ENCODE measurements around the gene C1orf210.

Gene C1orf210

DNA sequence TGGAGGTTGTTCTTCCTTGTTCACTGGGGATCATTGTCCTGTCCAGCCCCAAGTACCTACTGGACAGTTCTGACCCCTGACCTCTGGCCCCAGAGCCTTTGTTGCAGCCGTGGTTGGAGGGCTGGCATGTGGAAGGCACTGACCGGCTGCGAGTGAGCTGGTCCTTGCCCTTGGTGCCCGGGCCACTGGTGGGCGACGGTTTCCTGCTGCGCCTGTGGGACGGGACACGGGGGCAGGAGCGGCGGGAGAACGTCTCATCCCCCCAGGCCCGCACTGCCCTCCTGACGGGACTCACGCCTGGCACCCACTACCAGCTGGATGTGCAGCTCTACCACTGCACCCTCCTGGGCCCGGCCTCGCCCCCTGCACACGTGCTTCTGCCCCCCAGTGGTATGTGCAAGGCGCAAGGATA is 26.8 kb upstream of the C1orf210 start:
- H3K4me3 ChIP-seq (ENCODE audit: low read depth, low read length), result no peak overlapping the region

DNA sequence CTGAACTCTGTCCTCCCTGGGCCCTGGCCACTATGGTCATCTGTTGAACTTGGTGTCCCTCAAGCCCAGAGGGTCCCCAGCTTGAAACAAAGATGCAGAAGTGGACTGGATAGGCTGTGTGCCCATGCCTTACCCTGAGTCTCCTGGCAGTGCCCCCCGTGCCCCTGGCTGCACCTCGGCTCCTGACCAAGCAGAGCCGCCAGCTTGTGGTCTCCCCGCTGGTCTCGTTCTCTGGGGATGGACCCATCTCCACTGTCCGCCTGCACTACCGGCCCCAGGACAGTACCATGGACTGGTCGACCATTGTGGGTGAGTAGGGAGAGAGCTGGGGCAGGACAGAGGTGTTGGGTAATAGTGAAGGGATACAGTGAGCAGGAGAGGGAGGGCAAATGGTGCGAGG is 26.1 kb upstream of the C1orf210 start:
- TF ChIP-seq, protein P1, sequence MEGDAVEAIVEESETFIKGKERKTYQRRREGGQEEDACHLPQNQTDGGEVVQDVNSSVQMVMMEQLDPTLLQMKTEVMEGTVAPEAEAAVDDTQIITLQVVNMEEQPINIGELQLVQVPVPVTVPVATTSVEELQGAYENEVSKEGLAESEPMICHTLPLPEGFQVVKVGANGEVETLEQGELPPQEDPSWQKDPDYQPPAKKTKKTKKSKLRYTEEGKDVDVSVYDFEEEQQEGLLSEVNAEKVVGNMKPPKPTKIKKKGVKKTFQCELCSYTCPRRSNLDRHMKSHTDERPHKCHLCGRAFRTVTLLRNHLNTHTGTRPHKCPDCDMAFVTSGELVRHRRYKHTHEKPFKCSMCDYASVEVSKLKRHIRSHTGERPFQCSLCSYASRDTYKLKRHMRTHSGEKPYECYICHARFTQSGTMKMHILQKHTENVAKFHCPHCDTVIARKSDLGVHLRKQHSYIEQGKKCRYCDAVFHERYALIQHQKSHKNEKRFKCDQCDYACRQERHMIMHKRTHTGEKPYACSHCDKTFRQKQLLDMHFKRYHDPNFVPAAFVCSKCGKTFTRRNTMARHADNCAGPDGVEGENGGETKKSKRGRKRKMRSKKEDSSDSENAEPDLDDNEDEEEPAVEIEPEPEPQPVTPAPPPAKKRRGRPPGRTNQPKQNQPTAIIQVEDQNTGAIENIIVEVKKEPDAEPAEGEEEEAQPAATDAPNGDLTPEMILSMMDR (IDR thresholded peaks at IDR 0.05; ENCODE audit: low read depth, low read length), result no peak
- H3K4me3 ChIP-seq (ENCODE audit: low read depth, low read length), result no peak overlapping the region

More for the DNA sequence above, 26.8 kb upstream of the C1orf210 start:
- TF ChIP-seq, protein P1 (IDR thresholded peaks at IDR 0.05; ENCODE audit: low read depth, low read length), result no peak

DNA sequence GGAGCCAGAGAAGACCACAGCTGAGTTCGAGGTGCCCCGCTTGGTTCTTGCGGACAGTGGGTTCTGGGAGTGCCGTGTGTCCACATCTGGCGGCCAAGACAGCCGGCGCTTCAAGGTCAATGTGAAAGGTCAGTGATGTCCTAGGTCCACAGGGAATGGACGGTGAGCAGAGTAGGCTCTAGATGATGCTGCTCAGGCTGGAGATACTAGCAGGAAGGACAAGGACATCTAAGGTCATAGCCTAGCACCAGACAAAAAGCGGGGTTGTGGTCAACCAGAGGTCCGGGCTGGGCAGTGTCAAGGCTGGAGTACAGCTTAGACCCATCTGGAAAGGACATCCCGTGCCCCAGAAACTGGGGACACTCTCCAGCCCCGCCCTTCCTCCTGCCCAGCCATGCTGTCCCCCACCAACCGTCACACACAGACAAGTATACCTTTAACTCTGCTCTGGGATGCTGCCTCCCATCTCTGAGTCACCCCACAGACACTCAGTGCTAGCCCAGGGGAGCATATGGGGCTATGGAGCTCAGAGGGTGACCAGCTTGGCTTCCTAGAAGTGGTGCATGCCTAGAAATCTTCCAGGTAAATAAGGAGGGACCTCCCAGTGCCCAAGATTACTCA is 24.1 kb upstream of the C1orf210 start:
- H3K4me3 ChIP-seq (ENCODE audit: low read depth, low read length), result no peak overlapping the region
- TF ChIP-seq, protein P1 (IDR thresholded peaks at IDR 0.05; ENCODE audit: low read depth, low read length), result no peak

DNA sequence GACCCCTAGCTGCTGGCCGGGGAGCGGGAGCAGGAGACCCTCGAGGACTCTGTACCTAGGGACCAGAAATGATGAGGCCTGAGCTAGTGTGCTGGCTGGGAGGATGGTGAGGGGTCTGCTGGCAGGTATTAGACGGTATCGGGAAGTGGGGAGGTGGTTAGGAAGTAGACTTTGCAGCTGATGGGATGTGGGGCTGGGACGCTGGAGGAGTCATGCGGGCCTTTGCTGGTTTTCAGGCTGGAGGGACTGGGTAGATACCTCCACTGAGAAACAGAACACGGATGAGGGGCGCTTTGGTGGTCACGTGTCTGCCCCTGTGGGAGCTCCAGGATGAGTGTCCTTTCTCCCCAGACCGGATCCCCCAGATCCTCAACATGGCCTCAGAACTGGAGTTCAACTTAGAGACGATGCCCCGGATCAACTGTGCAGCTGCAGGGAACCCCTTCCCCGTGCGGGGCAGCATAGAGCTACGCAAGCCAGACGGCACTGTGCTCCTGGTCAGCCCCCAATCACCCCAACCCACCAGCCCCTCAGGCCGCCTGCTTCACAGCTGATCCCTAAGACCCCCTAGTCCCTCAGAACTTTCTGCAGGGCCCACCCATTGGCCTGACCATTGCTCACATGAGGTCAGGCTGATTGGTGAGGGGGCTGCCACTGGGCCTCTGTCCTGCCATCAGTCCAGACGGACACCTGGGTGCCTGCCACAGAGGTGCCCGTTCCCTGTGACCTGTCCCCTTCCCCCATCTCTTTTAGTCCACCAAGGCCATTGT is 23.4 kb upstream of the C1orf210 start:
- TF ChIP-seq, protein P1 (IDR thresholded peaks at IDR 0.05; ENCODE audit: low read depth, low read length), result no peak
- no peak overlapping the region for H3K4me3 ChIP-seq (ENCODE audit: low read depth, low read length)

DNA sequence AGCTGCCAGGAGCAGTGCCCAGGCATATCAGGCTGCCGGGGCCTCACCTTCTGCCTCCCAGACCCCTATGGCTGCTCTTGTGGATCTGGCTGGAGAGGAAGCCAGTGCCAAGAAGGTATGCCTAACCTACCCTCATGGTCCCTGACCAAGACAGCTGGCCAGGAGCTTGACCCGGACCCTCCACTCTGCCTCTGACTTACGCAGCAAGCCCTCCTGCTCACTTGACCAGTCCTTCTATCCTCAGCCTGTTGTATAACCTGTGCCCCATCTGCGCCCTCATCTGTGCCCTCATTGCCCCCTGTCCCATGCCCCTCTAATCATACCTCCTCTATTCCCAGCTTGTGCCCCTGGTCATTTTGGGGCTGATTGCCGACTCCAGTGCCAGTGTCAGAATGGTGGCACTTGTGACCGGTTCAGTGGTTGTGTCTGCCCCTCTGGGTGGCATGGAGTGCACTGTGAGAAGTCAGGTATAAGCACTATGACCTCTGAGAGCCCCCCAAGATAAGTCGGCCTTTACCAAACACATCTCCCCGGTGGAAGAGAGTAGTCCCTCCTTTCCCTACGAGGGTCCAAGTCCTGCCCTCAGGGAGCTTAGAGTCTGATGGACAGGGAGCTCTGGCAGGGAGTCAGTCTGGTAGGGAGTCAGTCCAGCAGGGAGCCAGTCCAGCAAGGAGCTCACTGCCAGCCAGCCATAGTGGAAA is 22.2 kb upstream of the C1orf210 start:
- no peak overlapping the region for H3K4me3 ChIP-seq (ENCODE audit: low read depth, low read length)

DNA sequence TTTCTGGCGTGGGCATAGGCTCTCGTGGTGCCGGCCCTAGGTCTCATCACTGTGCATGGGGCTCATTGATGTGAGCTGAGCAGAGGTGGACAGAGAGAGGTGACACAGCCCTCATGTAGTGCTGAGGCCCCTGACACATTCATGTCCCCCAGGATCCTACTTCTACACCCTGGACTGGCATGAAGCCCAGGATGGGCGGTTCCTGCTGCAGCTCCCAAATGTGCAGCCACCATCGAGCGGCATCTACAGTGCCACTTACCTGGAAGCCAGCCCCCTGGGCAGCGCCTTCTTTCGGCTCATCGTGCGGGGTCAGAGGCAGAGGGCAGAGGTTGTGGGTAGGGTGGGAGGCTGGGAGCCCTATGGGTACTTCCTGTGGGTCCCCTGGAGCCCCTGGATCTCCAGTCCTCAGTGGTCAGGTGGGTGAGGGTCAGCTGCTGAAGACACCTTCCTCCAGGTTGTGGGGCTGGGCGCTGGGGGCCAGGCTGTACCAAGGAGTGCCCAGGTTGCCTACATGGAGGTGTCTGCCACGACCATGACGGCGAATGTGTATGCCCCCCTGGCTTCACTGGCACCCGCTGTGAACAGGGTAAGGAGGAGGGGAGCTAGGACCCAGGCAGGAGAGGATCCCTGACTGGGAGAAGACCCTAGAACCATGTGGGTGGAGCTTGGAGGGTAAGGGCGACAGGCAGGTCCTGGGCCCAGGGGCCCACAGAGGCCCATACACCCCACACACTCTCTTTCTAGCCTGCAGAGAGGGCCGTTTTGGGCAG is 21.5 kb upstream of the C1orf210 start:
- H3K4me3 ChIP-seq (ENCODE audit: low read depth, low read length), result no peak overlapping the region
- TF ChIP-seq, protein P1 (IDR thresholded peaks at IDR 0.05; ENCODE audit: low read depth, low read length), result no peak

More for the DNA sequence above, 22.2 kb upstream of the C1orf210 start:
- TF ChIP-seq, protein P1 (IDR thresholded peaks at IDR 0.05; ENCODE audit: low read depth, low read length), result no peak
